GM18499 (cell line): ENCODE results near the gene SH3BP2.
"Not testable (repeated sequence)": the region's sequence is repeated elsewhere in the genome, so short reads cannot be mapped to it uniquely, and the experiment has no call there.

Experiments used
- ATAC-seq: cut with Tn5 transposase; IDR thresholded peaks from one replicate; pipeline ENCODE4 v1.9.1; 2021; ENCODE audit warnings: moderate number of reproducible peaks; ENCODE audit not compliant: insufficient read depth, unreplicated experiment

The SH3BP2 gene

DNA sequence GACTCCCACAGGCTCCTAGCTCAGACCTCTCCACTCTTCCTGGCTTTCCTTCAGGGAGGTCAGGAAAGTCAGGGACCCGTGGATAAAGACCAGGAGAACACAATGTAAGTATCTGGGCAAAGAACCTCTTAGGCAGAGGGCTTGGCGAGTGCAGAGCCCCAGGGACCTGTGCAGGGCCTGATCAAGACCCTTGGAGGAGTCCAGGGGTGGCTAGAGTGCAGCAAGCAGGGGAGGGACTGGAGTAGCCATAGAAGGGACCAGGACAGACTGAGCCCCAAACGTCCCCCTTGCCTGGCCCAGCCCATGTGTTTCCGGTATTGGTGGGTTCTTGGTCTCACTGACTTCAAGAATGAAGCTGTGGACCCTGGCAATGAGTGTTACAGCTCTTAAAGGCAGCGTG is 30.8 kb upstream of the SH3BP2 start:
- no peak for ATAC-seq

GRCh38 chr4:2762486-2763370 is 30.2 kb upstream of the SH3BP2 start:
- ATAC-seq: not testable (repeated sequence)

- ATAC-seq: no peak
These were observed 29.3 kb upstream of the SH3BP2 start for GRCh38 chr4:2763511-2763967.

GRCh38 chr4:2765832-2766526 is 26.9 kb upstream of the SH3BP2 start:
- ATAC-seq: no peak

- no peak for ATAC-seq
These were observed 25.7 kb upstream of the SH3BP2 start for GRCh38 chr4:2767046-2767704.

GRCh38 chr4:2767705-2768074 is 25.2 kb upstream of the SH3BP2 start:
- ATAC-seq: no peak

DNA sequence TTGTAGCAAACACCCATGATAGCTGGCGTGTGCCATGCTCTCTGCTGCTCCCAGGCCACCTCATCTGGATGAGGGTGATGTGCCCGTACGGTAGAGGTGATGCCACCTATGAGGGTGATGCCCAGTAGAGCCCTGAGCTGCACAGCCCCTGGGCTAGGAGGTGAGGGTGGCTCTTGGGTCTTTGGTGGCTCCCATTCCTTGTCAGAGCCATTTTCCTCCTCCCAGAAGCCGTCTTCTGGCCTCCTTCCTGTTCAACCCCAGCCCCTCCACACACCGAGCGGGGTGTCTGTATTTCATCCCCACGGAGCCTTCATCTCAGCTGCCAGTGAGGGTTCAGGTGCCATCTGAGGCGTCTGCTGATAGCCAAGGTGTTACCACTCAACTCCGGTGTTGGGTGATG is 24.8 kb upstream of the SH3BP2 start:
- ATAC-seq: no peak

- no peak for ATAC-seq
These were observed 24.0 kb upstream of the SH3BP2 start for GRCh38 chr4:2768921-2769336.

DNA sequence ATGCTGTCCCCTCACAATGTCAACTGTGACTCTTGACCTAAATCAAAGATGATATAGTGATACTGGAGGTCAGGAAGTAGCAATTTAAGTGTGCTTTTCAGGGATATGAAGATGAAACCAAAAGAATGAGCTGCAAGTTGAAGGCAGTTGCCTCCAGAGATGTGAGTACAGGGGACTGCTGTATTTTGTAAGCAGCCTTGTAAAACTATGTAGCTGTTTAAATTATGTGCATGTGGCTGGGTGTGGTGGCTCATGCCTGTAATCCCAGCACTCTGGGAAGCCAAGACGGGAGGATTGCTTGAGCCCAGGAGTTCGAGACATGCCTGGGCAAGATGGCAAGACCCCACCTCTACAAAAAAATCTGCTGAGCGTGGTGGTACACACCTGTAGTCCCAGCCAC is 21.6 kb upstream of the SH3BP2 start:
- ATAC-seq: no peak

DNA sequence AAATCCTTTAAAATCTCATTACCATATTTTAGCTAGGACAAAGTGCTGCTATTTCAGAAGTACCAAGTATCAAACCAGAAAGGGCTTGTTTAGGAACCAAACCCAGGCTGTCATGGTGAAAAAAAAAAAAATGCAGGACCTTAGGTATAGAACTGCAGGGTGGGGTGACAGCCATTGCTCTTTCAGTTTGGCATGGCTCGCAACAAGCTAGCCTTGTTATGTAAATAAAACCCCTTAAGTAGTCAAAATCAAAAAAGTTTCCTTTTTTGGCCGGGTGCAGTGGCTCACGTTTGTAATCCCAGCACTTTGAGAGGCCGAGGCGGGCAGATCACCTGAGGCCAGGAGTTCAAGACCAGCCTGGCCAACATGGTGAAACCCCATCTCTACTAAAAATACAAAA is 12.2 kb upstream of the SH3BP2 start:
- not testable (repeated sequence) for ATAC-seq

GRCh38 chr4:2781911-2782310 is 11.0 kb upstream of the SH3BP2 start:
- no peak for ATAC-seq

DNA sequence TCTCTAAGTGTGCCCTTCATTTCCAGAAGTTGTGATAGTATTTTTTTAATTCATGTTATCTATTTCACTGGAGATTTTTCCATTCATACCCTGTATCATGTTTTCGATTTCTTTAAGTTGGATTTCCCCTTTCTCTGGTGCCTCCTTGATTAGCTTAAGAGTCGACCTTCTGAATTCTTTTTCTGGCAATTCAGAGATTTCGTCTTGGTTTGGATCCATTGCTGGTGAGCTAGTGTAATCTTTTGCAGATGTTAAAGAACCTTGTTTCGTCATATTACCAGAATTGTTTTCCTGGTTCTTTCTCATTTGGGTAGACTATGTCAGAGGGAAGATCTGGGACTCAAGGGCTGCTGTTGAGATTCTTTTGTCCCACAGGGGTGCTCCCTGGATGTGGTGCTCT is 9.1 kb upstream of the SH3BP2 start:
- ATAC-seq: no peak

- ATAC-seq: no peak
These were observed 7.3 kb upstream of the SH3BP2 start for GRCh38 chr4:2785613-2786012.

GRCh38 chr4:2786152-2786671 is 6.7 kb upstream of the SH3BP2 start:
- no peak for ATAC-seq

DNA sequence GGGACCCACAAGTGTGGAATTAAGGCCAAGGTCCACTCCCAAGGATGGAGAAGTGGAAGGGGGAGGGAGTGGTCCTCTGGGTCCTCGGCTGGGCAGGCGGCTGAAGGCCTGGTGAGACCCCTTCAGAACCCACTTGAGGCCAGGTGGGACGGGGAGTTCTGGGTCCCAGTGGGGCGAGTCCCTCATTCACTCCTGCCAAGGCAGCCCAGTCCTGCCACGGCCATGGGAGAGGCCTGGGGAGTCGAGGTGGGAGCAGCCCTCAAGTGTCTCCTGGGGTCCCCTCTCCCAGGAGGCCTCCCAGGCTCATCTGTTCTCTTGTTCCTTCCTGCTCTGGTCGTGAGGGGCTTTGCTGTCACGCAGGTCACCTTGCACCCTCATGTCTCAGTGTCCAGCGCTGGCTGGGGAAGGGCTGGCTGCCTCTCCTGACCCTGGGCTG is 6.1 kb upstream of the SH3BP2 start:
- ATAC-seq: no peak

DNA sequence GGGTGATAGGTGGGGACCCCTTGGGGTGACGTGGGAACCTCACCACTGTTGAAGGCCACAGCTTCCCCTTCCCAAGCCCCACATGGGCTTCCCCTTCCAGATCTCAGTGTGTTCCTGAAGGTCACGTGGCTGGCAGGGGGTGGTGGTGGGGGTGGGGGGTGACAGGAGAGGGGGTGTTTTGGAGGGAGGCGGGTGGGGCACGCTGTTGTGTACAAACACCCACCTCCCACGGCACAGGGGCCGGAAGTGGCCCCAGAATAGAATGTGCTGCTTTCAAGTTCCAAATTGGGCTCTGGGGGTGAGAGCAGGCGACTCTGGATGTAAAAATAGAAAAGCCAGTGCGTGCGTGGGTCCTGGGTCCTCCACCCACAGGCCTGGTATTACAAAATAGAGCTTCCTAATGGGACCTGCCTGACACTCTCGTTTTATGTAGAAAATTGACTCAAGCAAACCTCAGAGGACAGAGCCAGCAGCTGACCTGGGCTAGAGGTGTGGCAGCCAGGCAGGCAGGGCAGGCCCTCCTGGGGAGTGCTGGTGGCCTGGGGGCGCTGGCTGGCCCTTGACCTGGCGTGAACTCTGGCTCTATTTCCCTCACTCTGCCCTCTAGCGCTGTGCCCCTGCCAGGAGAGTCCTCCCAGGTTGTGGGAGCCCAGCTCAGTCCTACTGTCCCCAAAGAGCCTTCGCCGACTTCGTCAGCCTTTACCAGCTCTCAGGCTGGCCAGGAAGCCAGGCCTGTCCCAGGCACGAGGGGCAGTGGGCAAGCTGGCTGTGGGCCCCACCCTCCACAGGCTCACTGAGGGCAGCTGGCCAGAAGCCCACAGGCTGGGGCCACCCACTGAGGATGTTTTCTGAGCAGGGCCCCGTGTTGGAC is 5.4 kb upstream of the SH3BP2 start:
- ATAC-seq: peak; percentile 32

DNA sequence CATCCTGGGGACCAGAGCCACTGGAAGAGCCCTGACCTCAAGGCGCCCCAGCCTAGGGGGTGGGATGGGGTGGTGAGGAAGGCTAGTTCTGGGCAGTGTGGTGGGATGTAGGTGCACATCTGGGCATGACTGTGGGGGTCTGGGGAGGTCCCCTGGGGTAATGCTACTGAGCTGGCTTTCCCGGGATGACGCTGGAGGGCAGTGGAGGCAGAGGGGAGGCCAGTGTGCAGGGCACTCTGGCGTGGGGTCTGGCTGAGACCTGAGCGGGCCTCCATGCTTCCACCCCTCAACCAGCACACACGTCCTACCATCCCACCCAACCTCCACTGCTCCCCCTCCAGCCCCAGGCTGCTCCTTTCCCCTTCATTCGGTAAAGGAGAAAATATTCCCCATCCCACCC is 4.8 kb upstream of the SH3BP2 start:
- no peak for ATAC-seq

DNA sequence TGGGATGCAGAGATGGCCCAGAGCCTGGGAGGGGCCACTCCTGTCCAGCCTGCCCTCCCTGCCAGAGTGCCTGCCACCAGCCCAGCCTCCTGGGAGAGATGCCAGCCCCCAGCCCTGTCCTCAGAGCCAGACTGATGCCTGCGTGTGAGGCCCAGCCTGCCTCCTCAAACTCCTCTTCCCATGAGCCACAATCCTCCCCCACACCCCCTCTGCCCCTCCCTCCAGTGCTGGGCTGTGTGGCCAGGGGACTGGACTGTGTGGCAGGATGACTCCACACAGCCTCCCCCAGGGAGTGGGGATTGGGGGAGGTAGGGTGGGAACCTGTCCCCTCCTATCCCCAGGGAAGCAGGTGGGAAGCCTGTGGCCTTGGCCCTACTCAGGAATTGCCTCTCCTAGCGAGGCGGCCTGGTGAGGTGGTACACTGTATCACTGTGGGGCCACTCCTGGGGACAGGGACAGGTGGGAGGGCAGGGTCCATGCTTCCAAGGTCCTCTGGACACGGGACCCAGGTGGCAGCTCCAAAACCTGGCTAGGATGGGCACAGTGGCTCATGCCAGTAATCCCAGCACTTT is 4.3 kb upstream of the SH3BP2 start:
- ATAC-seq: no peak

DNA sequence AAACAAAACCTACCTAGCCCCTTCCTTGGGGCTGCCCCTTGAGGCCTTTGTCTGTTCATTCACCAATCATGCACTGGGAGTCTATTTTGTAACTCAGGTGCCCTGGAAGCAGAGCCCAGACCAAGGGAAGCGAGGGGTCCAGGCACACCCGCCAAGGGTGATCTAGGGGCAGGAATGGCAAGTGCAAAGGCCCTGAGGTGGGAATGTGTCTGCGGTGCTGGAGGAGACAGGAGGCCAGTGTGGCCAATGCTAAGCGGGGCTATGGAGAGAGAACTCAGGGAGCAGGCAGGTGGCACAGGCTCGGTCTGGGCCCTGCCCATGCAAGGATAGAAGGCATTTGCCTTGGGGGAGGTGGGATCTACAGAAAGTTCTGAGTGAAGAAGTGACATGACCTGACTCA is 3.5 kb upstream of the SH3BP2 start:
- ATAC-seq: no peak
